ENCODE data around the gene CDK11A.

CDK11A gene

DNA sequence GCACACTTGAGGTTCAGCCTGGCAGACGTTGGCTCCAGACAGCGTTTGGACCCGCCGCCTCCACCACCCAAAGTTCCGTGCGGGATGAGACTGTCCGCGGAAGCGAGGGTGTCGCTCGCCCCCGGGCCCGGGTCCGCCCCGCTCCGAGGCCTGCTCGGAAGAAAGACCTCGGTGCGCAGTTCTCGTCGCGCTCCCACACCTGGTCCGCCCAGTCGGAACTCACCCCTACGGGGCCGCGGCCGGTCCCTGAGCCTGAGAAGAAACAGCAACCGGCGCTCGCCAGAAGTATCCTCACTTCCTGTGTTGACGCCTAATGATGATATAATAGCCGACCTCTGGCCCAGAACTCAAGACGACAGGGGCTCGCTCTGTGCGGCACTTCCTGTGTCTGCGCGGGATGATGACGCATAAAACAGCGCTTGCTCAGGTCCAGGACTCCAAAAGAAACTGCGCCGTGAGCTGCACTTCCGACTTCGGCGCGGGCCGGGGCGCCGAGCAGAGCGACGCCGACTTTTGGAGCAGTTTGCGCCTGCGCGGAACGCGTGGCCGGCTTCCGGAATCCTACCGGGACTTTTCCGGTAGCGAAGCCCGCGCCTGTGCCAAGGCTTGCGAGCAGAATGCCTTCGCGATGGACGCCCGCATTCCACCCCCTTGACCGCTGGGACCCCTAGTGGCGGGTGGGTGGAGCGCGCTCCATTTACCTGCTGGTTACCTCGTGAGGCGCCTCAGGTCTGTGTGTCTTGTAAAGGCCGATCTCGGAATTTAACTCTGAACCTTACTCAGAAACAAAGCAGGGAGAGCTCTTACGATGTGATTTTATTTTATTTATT lies at the start of gene CDK11A:
CDK11A (minus strand) TSS at position 323 of the 830 bp plus-strand sequence. CDS start 1,539 bp downstream, outside the sequence.
- DNase-seq: peak; percentile 97

GRCh38 chr1:1773874-1774273 lies 49.7 kb upstream of the CDK11A start:
- DNase-seq: no peak

DNA sequence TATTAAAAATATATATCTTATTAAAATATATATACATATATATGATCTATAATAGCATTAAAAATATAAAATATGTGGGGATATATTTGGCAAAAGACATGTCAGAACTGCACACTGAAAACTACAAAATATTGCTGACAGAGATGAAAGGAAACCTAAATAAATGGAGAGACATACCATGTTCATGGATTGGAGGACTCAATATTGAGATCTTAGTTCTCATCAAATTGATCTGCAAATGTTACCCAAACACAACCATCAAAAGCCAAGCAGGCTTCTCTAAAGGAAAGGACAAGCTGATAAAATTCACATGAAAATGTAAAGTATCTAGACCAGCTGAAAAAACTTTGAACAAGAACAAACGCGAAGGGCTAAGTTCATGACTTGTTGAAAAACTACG lies 46.9 kb upstream of the CDK11A start:
- DNase-seq: no peak

GRCh38 chr1:1770102-1770501 lies 45.9 kb upstream of the CDK11A start:
- DNase-seq: no peak

DNA sequence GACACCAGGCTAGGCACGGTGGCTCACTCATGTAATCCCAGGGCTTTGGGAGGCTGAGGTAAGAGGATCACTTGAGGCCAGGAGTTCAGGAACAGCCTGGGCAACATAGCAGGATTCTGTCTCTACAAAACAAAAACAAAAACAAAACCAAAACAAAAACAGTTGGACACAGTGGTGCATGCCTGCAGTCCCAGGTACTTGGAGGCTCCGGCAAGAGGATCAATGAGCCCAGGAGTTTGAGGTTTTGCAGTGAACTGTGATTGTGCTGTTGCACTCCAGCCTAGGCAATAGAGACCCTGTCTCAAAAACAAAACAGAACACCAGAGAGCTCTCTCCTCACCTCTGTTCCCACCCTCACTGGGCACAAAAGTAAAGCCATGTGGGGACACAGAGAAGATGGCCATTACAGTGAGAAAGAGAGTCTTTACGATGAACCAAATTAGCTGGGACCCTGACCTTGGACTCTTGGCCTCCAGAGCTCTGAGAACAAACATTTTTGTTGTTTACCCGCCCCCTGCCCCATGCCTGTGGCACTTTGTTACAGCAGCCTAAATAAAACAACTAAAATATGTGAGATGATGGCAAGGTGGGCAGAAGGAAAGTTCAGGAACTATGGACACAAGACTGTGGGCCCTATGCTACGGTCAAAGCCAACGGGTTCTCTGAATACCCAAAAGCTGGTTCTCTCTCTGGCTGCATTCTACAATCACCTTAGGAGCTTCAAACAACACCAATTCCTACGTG lies 44.3 kb upstream of the CDK11A start:
- DNase-seq: no peak

DNA sequence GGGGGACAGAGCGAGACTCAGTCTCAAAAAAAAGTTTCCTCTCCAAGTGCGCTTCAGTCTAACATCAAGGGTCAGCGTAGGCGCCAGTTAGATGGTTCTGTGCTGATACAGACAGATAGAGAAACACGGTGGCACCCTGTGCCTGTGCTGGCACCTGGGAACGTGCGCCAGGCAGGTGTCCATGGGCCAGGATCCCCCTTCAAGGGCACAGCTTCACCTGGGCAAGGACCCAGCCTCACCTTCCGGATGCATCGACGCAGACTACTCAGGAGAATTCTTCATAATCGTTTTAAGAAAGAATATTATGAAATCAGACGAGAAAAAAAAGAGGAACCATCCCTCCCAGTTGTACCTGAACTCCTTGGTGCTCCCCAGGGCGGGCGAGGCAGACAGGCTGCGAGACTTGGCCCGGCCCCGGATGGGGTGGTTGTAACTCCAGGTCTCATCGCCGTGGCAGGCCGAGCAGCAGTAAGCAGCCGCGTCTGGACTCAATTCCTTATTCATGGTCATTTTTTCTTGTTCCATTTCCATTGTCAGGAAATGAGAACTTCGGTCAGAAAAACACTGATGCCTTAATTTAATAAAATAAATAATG lies 40.8 kb upstream of the CDK11A start:
- DNase-seq: no peak

- peak; percentile 48 for DNase-seq
These were observed 39.8 kb upstream of the CDK11A start for GRCh38 chr1:1763657-1764621.

- DNase-seq: no peak
These were observed 37.6 kb upstream of the CDK11A start for GRCh38 chr1:1761504-1762376.

DNA sequence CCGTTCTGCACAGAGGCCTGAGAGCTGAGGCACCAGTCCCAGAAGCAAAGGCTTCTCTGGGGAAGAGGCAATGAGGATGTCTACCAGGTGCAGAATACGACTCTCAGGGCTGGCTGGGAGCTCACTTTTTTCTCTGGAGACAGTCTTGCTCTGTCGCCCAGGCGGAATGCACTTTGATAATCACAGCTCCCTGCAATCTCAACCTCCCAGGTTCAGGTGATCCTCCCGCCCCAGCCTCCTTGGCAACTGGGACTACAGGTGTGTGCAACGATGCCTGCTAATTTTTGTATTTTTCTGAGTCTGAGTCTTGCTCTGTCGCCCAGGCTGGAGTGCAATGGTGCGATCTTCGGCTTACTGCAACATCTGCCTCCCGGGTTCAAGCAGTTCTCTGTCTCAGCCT lies 36.6 kb upstream of the CDK11A start:
- no peak for DNase-seq

DNA sequence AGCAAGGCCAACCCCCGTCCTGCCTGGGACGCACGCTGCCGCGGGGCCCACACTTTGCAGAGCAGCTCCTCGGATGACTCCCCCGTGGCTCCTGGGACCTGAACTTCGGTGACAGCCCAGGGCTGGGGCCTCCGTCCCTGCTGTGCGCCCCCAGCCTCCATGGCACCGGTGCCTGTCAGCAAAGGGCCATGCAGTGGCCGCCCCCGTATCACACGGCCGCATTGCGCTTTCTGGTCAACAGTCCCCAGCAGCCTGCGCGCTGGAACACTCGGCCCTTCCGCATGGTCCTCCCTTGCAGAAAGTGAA lies 36.1 kb upstream of the CDK11A start:
- DNase-seq: no peak

- DNase-seq: no peak
These were observed 35.5 kb upstream of the CDK11A start for GRCh38 chr1:1759456-1760344.

DNA sequence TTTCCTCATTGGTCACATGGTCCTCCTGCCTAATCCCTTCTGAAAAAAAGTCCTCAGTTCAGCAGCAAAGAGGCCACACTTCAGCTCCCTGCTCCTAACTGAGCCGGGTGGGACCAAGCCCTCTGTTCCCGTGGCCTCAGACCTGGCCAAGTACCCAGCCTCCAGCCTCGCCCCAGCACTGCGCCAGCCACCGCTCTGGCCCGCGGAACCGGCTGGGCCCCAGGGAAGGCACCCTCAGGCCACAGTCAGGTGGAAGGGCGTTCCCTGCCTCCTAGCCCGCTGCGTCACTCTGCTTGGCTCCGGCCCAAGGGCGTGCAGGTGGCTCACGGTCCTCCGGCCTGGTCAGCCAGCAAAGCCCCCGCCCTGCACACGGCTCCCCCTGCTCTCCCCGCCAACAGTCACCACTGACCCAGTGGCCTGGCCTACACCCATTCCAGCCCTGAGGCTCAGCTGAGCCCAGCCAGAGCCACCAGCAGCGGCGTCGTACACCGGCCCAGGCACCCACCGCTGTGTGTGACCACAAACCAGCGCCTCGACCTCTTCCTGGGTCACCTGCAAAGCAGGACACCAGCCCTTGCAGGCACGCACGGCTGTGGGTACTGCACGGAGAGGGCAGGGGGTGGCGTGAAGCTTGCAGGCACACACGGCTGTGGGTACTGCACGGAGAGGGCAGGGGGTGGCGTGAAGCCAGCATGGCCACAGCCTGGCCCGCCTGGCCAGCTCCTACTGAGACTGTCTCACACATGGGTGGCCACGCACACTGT lies 34.7 kb upstream of the CDK11A start:
- no peak for DNase-seq

- no peak for DNase-seq
These were observed 34.0 kb upstream of the CDK11A start for GRCh38 chr1:1758059-1758621.

- DNase-seq: no peak
These were observed 33.4 kb upstream of the CDK11A start for GRCh38 chr1:1757422-1758058.

DNA sequence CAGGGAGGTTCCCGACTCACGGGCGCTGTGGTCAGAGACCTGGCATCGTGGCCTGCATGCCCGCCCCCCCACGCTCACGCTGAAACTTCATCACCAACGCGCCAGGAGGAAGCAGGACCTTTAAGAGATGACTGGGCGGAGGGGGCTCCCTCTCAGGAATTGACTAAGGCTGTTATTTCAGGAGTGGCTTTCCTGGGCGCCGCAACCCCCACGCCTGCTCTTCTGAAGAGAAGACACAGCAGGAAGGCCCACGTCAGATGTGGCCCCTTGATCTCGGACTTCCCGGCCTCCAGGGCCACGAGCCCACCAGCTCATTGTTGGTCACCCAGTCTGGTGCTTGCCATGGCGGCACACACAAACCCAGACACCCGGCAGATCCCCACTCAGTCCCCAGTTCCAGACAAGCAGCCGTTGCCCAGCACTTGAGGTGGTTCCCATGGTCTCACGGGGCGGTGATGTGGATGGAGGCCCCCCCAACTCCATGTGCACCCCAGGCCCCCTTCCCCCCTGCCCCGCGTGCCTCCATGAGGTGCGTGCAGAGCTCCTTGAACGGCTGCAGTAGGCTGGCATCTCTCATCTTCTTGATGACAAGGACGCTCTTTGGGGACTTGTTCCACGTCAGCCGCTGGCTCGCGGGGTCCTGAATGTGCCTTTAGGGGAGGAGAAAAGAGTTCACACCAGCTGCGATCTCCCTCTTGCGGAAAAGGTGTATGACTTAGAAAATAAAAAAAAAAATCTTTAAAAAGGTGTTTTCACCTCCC lies 32.7 kb upstream of the CDK11A start:
- no peak for DNase-seq

DNA sequence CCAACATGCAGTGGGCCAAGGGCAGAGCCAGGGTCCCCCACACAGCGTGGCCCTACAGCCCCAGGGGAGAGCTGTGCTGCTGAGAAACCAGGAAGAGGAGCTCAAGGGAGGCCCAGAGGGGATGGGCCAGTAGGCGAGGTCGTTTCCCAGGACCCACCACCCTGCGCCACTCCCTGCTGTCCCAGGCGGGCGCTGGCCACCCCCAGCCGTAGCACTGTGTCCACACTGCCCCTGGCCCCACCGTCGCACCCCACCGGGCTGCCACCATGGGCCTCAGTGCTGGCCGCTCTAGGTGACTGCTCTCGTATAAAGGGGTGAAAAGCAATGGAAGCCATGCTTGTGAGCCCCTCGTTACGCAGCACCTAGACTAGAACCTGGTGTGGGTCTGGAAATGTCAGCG lies 31.7 kb upstream of the CDK11A start:
- no peak for DNase-seq

- DNase-seq: no peak
These were observed 31.3 kb upstream of the CDK11A start for GRCh38 chr1:1755426-1755825.

Measured in NCI-H345 (cell line).